ENCODE measurements around the gene CNKSR2.

CNKSR2 gene

DNA sequence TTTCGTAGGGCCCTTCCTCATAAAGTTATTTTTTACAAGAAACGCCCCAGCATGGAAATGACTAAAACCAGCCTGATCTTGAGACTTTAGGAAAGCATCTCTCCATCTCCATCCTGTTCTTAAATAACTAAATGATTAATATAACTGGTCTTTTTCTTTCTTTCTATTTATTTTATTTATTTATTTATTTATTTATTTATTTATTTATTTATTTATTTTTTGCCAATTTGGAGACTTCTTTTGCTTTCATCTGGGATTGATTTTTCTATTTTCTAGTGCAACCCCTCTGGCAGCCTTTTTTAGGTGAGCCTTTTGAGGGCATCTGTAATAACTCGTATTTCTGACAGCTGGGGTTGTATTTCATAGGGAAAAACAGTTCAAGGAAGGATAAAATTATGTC is 285.1 kb downstream of the CNKSR2 start:
- Histone ChIP-seq H3K9me2 (replicated peaks; ENCODE audit: insufficient read depth, low read length) (no peaks in the 10 kb centered on the region), H3K27me3 (ENCODE audit: low read length) (no peaks in the 10 kb centered on the region), H3K79me2 (ENCODE audit: insufficient read depth, low read length) (no peaks in the 10 kb centered on the region), H3K9me3 (ENCODE audit: insufficient read depth, low read length) (no peaks in the 10 kb centered on the region), H4K20me1 (ENCODE audit: low read depth, low read length) (no peaks in the 10 kb centered on the region), H3K4me3 (ENCODE audit: insufficient read depth, low read length, poor library complexity, severe bottlenecking) (no peak overlapping the region), H3K4me2 (ENCODE audit: low read depth, low read length, poor library complexity, severe bottlenecking) (no peak overlapping the region), H3K27ac (ENCODE audit: low read depth, low read length) (no peak overlapping the region), H3K9ac (ENCODE audit: low read length) (no peak overlapping the region), H3F3A (ENCODE audit: insufficient read depth) (no peaks in the 10 kb centered on the region), H2AFZ (ENCODE audit: low read depth, low read length, severe bottlenecking) (no peak overlapping the region), H3K36me3 (ENCODE audit: low read length) (no peaks in the 10 kb centered on the region)
- no peak for TF ChIP-seq EZH2phosphoT487 (conservative IDR thresholded peaks at IDR 0.05; ENCODE audit: low read length)
- TF ChIP-seq CTCF (IDR thresholded peaks at IDR 0.05; ENCODE audit: insufficient read depth, low read length, poor library complexity, severe bottlenecking), result no peak

DNA sequence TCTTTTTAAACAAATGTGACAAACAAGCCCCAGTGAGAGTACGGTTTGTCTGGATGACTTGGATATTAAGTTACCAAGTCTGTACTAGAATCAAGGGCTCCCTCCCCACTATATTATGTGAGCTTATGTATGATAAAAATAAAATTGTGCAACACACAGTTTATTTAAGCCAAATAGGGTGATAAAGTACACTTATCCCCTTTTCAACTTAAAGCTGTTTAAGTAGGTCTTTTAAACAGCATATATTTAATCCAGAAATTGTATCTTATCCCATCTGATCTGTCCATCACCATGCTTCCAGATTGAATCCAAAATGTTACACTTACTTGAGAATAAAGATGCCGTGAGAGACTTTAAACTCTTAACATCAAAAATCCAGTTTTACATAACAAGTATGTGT is 285.9 kb downstream of the CNKSR2 start:
- no peaks in the 10 kb centered on the region for H4K20me1 ChIP-seq (ENCODE audit: low read depth, low read length)
- H2AFZ ChIP-seq (ENCODE audit: low read depth, low read length, severe bottlenecking), result no peak overlapping the region
- H3K9me3 ChIP-seq (ENCODE audit: insufficient read depth, low read length), result no peaks in the 10 kb centered on the region
- no peak for TF ChIP-seq EZH2phosphoT487 (conservative IDR thresholded peaks at IDR 0.05; ENCODE audit: low read length)
- no peak for TF ChIP-seq CTCF (IDR thresholded peaks at IDR 0.05; ENCODE audit: insufficient read depth, low read length, poor library complexity, severe bottlenecking)
- no peak overlapping the region for H3K4me2 ChIP-seq (ENCODE audit: low read depth, low read length, poor library complexity, severe bottlenecking)
- H3K27me3 ChIP-seq (ENCODE audit: low read length), result no peaks in the 10 kb centered on the region
- no peaks in the 10 kb centered on the region for H3K9me2 ChIP-seq (replicated peaks; ENCODE audit: insufficient read depth, low read length)
- no peak overlapping the region for H3K9ac ChIP-seq (ENCODE audit: low read length)
- no peak overlapping the region for H3K27ac ChIP-seq (ENCODE audit: low read depth, low read length)
- no peak overlapping the region for H3K4me3 ChIP-seq (ENCODE audit: insufficient read depth, low read length, poor library complexity, severe bottlenecking)
- no peaks in the 10 kb centered on the region for H3F3A ChIP-seq (ENCODE audit: insufficient read depth)
- H3K79me2 ChIP-seq (ENCODE audit: insufficient read depth, low read length), result no peaks in the 10 kb centered on the region
- H3K36me3 ChIP-seq (ENCODE audit: low read length), result no peaks in the 10 kb centered on the region

GRCh38 chrX:21661316-21661715 is 287.1 kb downstream of the CNKSR2 start:
- H3F3A ChIP-seq (ENCODE audit: insufficient read depth), result no peaks in the 10 kb centered on the region
- no peak overlapping the region for H3K9ac ChIP-seq (ENCODE audit: low read length)
- no peaks in the 10 kb centered on the region for H3K36me3 ChIP-seq (ENCODE audit: low read length)
- H3K9me2 ChIP-seq (replicated peaks; ENCODE audit: insufficient read depth, low read length), result no peaks in the 10 kb centered on the region
- no peak overlapping the region for H3K27ac ChIP-seq (ENCODE audit: low read depth, low read length)
- H3K4me3 ChIP-seq (ENCODE audit: insufficient read depth, low read length, poor library complexity, severe bottlenecking), result no peak overlapping the region
- H3K27me3 ChIP-seq (ENCODE audit: low read length), result no peaks in the 10 kb centered on the region
- H3K4me2 ChIP-seq (ENCODE audit: low read depth, low read length, poor library complexity, severe bottlenecking), result no peak overlapping the region
- H3K79me2 ChIP-seq (ENCODE audit: insufficient read depth, low read length), result no peaks in the 10 kb centered on the region
- no peak overlapping the region for H2AFZ ChIP-seq (ENCODE audit: low read depth, low read length, severe bottlenecking)
- TF ChIP-seq EZH2phosphoT487 (conservative IDR thresholded peaks at IDR 0.05; ENCODE audit: low read length) (no peak), CTCF (IDR thresholded peaks at IDR 0.05; ENCODE audit: insufficient read depth, low read length, poor library complexity, severe bottlenecking) (no peak)
- no peaks in the 10 kb centered on the region for H3K9me3 ChIP-seq (ENCODE audit: insufficient read depth, low read length)
- H4K20me1 ChIP-seq (ENCODE audit: low read depth, low read length), result no peaks in the 10 kb centered on the region

DNA sequence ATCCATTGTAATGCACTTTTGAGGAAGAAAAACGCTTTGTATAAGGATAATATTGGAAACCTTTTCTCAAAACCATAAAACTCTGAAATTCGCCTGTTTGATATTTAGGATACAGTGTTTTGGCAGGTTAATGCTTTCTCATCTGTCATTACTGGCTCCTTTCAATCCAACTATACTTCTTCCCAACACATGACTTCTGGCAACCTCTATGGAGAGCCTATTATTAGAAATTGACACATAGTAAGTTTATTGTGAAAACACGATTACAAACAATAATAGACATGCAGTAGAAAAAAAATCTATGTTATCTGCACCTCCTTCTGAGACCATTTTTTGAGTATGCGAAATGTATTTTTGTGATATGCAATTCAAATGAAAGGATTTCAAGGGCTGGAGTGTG is 288.5 kb downstream of the CNKSR2 start:
- TF ChIP-seq EZH2phosphoT487 (conservative IDR thresholded peaks at IDR 0.05; ENCODE audit: low read length) (no peak), CTCF (IDR thresholded peaks at IDR 0.05; ENCODE audit: insufficient read depth, low read length, poor library complexity, severe bottlenecking) (no peak)
- H3K27me3 ChIP-seq (ENCODE audit: low read length), result no peaks in the 10 kb centered on the region
- no peak overlapping the region for H3K4me2 ChIP-seq (ENCODE audit: low read depth, low read length, poor library complexity, severe bottlenecking)
- no peak overlapping the region for H3K4me3 ChIP-seq (ENCODE audit: insufficient read depth, low read length, poor library complexity, severe bottlenecking)
- no peak overlapping the region for H2AFZ ChIP-seq (ENCODE audit: low read depth, low read length, severe bottlenecking)
- H3K9ac ChIP-seq (ENCODE audit: low read length), result no peak overlapping the region
- no peaks in the 10 kb centered on the region for H3K9me2 ChIP-seq (replicated peaks; ENCODE audit: insufficient read depth, low read length)
- no peaks in the 10 kb centered on the region for H3F3A ChIP-seq (ENCODE audit: insufficient read depth)
- H3K36me3 ChIP-seq (ENCODE audit: low read length), result no peaks in the 10 kb centered on the region
- no peak overlapping the region for H3K27ac ChIP-seq (ENCODE audit: low read depth, low read length)
- no peaks in the 10 kb centered on the region for H3K79me2 ChIP-seq (ENCODE audit: insufficient read depth, low read length)
- no peaks in the 10 kb centered on the region for H3K9me3 ChIP-seq (ENCODE audit: insufficient read depth, low read length)
- no peaks in the 10 kb centered on the region for H4K20me1 ChIP-seq (ENCODE audit: low read depth, low read length)

Measured in SU-DHL-6 (cell line).